DMS79 treated with DMSO at 0.1 percent for 48 hours (cell line): Measurements from ENCODE around the gene ADCY7.

Source experiments
- DNase-seq: peaks from one replicate; lab custom pipeline; 2025; lab: John Stamatoyannopoulos, UW

The ADCY7 gene

GRCh38 chr16:50282010-50282538 lies 15.7 kb downstream of the ADCY7 start:
- DNase-seq, result no peak

DNA sequence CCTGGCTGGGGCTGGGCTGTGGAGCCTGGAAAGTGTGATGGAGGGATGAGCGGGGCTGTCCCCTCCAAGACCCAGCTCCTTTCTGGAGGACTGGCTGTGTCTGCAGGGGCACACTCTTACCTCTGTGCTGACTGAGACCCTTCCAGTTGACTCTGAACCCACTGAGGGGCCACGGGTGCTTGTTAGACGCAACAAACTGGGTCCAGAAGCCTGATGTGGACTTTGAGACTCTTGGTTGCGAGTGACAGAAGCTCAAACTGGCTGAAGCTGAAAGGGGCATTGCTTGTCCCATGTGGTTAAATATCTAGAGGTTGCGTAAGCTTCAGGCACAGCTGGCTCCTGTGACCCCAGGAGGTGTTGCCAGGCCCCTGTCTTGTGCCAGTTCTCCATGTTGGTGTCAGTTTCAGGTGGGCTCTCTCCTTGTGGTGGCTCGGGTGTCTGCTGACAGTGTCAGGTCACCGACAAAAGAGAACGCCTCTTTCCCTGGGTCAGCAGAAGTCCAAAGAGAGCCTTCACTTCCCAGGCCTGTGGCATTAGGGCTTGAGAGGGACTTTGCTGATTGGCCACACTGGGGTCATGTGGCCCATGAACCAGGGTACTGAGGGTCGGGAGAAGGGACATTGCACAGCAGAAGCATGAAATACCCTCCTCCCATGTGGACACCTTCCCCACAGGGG lies 16.7 kb downstream of the ADCY7 start:
- no peak for DNase-seq

DNA sequence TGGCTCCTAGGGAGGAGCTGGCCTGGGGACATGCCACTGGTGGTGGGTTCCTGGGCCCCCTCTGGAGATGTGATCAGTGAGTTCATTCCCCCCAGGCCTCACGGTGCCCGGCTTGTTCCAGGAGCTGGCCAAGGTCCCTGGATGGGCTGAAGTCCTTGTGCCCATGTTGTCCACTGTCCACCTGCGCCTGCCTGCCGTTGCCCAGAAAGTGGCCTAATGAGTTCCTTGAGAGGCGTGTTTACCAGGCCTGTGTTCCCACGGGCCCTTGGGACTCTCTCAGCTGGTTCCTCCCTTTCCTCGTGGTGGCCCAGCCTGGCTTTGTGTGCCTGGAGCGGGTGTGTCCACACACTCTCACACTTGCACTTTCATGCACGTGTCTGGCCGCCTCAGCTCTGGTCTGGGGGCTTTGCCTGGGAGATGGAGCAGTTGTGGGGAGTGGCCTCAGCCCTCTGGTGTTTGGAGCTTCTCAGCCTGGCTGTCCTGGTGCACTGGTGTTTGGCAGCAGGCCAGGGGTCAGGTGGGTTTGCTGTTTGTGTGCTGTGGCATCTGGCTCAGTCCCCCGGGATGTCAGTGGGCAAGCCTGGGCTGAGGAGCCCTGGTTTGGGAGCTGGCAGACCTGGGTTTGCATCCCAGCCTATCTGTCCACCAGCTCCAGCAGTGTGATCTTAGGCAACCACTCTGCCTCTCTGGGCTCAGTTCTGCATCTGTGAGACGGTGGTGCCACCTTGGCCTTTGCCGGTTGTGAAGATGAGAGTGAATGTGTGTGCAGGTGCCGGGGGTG lies 18.0 kb downstream of the ADCY7 start:
- peak; percentile 8 for DNase-seq

DNA sequence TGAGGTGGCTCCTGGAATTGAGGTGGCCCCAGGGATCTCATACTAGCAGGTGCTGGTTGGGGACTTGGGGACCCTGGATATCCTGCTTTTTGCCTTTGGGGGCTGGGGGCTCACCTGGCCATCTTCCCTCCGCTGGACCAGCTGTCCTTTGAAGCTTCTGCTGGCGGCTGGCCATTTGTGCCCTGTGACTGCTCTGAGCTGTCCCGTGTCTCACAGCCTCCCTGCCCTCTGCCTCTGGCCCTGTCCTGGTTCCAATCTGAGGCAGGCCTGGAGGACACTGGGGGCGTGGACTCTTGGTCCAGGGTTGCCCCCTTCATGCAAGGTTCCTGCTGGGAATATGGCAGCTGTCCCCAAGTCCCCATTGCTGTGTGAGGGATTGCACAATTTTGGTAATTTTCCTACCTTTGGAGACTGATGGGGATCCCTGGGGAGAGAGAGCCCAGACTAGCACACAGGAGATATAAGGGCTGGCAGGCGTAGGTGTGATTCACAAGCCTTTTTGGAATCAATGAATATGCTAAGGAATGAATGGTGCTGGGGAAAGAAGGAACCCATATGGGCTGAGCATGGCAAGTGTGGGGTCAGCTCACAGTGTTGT lies 19.2 kb downstream of the ADCY7 start:
- DNase-seq, result no peak

DNA sequence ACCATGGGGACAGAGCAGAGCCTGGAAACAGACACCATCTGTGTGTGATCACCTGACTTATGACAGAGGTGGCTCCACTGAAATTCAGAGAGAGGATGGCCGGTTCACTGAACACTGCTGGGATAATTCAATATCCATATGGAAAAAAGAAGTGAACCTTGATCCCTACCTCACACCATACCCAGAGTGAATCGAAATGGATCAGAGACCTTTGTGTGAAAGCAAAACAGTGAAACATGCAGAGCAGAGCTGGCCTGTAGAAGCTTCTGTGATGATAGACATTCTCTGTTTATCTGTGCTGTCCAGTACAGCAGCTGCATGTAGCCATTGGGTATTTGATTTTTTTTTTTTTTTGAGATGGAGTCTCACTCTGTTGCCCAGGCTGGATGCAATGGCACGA lies 20.3 kb downstream of the ADCY7 start:
- no peak for DNase-seq

DNA sequence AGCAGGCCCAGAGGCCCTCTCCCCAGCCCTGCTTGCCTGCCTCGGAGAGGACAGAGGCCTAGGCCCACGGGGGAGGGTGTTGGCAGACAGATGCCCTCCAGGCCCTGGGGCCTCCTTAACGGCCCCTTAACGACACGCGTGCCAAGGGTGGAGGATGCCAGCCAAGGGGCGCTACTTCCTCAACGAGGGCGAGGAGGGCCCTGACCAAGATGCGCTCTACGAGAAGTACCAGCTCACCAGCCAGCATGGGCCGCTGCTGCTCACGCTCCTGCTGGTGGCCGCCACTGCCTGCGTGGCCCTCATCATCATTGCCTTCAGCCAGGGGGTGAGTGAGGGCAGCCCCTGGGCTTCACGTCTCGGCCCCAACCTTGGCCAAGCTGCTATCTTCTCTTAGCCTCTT lies 21.7 kb downstream of the ADCY7 start:
- DNase-seq, result peak; percentile 4

DNA sequence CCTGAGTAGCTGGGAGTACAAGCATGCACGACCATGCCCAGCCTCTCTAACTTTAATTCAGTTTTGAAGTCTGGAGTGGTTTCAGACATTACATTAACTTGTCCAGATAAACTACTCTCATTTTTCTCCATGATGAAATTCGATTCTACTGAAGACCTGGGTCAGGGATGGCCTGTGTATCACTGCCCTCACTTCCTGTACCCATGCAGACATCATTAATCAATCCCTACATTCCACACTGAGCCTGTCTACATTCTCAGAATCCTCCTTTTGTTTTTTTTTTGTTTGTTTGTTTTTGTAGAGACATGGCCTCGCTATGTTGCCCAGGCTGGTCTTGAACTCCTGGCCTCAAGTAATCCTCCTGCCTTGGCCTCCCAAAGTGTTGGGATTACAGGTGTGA lies 22.6 kb downstream of the ADCY7 start:
- DNase-seq, result no peak

- no peak for DNase-seq
Observed at GRCh38 chr16:50289950-50290764, 23.8 kb downstream of the ADCY7 start.

DNA sequence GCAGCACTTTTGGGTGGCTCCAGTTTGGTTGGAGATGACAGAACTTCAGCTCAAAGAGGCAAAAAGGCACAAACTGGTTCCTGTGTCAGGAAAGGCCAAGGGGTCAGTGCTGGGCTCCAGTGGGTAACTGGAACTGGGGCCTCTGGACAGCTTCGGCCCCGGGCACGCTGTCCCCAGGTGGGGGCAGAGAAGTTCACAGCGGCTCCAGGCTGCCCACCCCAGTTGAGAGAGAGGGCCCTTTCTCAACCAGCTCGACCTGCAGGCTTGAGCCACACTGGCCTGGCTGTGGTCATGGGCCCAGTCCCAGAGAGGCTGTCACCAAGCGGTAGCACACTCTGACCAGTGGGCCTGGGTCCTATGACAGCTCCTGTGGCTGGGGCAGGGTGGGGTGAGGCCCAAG lies 24.5 kb downstream of the ADCY7 start:
- no peak for DNase-seq

GRCh38 chr16:50291719-50292565 lies 25.6 kb downstream of the ADCY7 start:
- DNase-seq, result no peak

DNA sequence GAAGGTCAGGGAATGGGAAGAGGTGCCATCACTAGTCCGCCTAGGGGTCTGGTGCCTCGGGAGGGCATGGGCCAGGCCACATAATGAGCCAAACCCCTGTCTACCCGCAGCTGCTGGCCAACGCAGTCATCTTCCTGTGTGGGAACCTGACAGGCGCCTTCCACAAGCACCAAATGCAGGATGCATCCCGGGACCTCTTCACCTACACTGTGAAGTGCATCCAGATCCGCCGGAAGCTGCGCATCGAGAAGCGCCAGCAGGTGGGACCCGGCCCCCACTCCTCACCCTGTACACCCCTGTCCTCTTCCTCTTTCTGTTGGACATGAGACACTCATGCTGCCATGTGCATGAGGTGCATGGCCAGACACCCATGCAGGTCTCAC lies 26.2 kb downstream of the ADCY7 start:
- no peak for DNase-seq

GRCh38 chr16:50293041-50293783 lies 26.9 kb downstream of the ADCY7 start:
- no peak for DNase-seq

DNA sequence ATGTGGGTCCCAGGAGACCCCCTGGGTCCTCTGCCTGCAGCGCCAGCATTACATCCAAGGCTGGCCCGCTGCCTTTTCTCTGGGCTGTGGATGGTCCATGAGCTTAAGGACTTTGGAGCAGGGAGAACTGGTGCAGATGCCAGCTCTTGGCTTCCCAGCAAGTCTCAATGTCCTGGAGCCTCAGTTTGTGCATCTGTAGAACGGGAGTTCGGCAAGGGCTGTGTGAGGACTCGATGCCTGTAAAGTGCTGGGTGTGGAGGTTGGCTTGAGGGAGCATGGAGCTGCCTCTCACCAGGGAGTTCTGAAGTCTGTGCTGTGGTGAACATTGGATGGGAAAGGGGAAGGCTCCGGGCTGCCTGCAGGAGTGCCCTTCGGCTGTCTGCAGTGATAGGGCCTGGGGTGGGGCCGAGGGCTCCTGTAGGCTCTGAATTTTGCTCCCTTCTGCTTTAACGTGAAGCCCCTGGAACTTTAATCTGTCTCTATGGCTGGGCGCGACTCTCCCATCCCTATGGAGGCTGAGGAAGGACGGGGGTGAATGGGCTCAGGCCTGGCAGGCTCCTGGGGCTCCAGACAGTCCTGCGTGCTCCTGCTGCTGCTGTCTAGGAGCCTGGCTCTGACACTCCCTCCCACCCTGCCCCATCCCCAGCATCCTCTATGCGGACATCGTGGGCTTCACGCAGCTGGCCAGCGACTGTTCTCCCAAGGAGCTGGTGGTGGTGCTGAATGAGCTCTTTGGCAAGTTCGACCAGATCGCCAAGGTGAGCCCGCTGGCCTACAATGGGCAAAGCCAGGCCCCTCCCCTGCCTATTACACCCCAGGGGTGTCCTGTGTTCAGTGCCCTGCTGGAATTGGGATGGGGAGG lies 27.9 kb downstream of the ADCY7 start:
- no peak for DNase-seq

- DNase-seq, result no peak
Observed at GRCh38 chr16:50294955-50295354, 28.6 kb downstream of the ADCY7 start.

DNA sequence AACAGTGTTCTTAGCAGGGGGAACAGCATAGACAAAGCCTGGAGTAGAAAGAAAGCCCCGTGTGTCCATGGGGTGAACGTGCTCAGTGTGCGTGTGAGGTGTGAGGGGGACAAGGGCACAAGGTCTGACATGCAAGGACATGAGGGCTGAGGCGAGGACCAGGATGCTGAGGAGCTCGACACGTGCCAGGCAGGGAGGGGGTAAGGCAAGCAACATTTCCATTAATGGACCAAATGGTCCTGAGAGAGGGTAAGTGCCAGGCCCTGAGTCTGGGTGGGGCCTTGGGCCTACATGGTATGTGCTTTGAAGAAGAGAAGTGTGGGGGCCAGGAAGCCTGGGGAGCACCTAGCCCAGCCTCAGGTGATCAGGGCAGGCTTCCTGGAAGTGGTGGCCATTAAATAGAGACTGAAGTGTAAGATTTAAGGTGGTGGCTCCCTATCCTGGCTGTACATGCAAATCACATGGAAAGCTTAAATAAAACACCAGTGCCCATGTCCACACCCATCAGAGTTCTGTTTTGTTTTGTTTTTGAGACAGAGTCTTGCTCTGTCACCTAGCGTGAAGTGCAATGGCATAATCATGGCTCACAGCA lies 29.3 kb downstream of the ADCY7 start:
- no peak for DNase-seq

GRCh38 chr16:50296807-50297206 lies 30.5 kb downstream of the ADCY7 start:
- DNase-seq, result no peak

GRCh38 chr16:50297301-50298074 lies 31.1 kb downstream of the ADCY7 start:
- DNase-seq, result peak; percentile 61

DNA sequence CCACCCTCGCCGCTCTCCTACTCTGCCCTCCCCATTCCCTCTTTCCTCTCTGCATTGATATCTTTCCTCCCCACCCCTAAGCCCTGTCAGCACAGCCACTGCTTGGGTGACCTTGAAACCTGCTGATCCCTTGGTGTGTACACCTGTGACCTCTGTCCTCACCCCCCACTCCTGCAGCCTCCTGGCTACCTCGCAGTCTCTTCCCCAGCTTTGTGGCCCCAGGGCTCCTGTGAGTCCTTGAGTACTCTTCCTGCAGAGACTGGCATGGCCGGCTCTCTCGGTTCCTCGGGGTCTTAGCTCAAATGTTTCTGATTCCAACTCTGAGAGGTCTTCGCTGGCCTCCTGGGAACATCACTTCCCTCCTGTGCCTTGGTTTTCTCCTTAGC lies 31.7 kb downstream of the ADCY7 start:
- DNase-seq, result no peak
